NB4 (cell line): Measurements from ENCODE around the gene HEXD.
A peak's percentile ranks its signal among the peaks of the same experiment; 100 is the strongest.

Experiments
- DNase-seq: peaks from one replicate; pipeline ENCODE4 v3.0.0; 2010; ENCODE audit warnings: low read depth
- H3K4me3 ChIP-seq: one replicate; pipeline ENCODE4 v1.5.1; 2011; ENCODE audit warnings: mild to moderate bottlenecking, low read depth, low read length, moderate library complexity
- CTCF ChIP-seq: IDR thresholded peaks from one replicate; pipeline ENCODE4 v1.5.1; 2012; ENCODE audit warnings: low read depth, low read length
- MAX ChIP-seq: IDR thresholded peaks from 2 replicates; pipeline ENCODE4 v1.6.1; 2011; ENCODE audit warnings: low read depth, low read length
- MYC ChIP-seq: IDR thresholded peaks from 2 replicates; pipeline ENCODE4 v1.6.1; 2011; ENCODE audit warnings: low read depth, low read length
- POLR2A ChIP-seq: IDR thresholded peaks from 2 replicates; pipeline ENCODE4 v1.6.1; 2011; ENCODE audit warnings: mild to moderate bottlenecking; ENCODE audit not compliant: insufficient read length; ENCODE audit errors: extremely low read depth

HEXD gene

GRCh38 chr17:82440991-82441627 lies 23.0 kb downstream of the HEXD start:
- TF ChIP-seq MAX, result no peak
- TF ChIP-seq MYC, result no peak
- no peak for TF ChIP-seq CTCF
- no peak for TF ChIP-seq POLR2A

GRCh38 chr17:82441691-82442487 lies 23.7 kb downstream of the HEXD start:
- no peak overlapping the region for H3K4me3 ChIP-seq
- TF ChIP-seq POLR2A (no peak), MYC (no peak), CTCF (no peak), MAX (no peak)
- no peak for DNase-seq

More at GRCh38 chr17:82440991-82441627, 23.0 kb downstream of the HEXD start:
- DNase-seq, result peak; percentile 74
- H3K4me3 ChIP-seq, result no peak overlapping the region

GRCh38 chr17:82442643-82443464 lies 24.7 kb downstream of the HEXD start:
- no peak for DNase-seq
- H3K4me3 ChIP-seq, result no peak overlapping the region
- TF ChIP-seq CTCF (no peak), POLR2A (no peak), MYC (no peak)

DNA sequence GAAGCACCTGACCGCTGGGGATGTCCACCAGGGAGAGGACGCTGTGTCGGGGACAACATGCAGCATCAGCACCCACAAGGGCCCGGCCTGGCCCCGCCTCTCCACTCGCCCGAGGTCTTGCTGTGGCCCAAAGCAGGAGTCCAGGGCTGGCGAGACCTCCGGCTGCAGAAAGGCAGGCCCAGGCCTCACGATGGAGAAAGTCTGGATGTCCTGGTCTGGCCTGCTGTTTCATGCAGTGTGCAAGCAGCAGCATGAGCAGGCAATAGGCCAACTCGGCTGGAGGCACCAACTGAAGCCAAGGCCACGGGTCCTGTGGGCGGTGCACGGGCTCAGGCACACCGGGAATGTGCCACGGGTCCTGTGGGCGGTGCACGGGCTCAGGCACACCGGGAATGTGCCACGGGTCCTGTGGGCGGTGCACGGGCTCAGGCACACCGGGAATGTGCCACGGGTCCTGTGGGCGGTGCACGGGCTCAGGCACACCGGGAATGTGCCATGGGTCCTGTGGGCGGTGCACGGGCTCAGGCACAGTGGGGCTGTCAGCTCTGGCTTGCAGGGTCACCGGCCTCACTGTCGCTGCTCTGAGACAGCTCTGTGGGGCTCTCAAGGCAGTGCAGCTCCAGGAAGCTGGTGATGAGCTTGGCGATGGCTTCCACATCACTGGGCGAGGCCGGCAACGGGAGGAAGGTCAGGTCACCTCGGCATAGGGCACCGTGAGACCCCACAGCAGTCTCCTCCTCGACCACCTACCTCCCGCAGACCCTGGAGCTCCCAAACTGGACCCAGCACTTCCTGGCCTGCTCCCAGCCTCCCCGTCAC lies 25.5 kb downstream of the HEXD start:
- H3K4me3 ChIP-seq, result no peak overlapping the region
- no peak for DNase-seq

More for the DNA sequence above, 25.5 kb downstream of the HEXD start:
- TF ChIP-seq POLR2A (no peak), CTCF (no peak), MAX (no peak), MYC (no peak)
